Fibroblast of lung (primary cell): Measurements from ENCODE around the gene HCN2. TPM values are rescaled to one million over a fixed set of nuclear protein-coding genes. Genes with fewer than 3 reads are reported as not detected.

Experiments
- DNase-seq, 2 donors: peaks; one replicate each; pipeline versions ENCODE4 v3.0.0 to v3.0.0-alpha.2; 2010; ENCODE audit warnings: low read depth in 2 of 2
- H2AFZ ChIP-seq: 2 replicates; pipeline ENCODE4 v1.5.1; 2012; ENCODE audit warnings: low read length, control low read depth, inconsistent platforms
- H3K27ac ChIP-seq: 2 replicates; pipeline ENCODE4 v1.5.1; 2011; ENCODE audit warnings: low read length, control low read depth; ENCODE audit not compliant: insufficient read depth
- H3K27me3 ChIP-seq: 2 replicates; pipeline ENCODE4 v1.5.1; 2011; ENCODE audit warnings: mild to moderate bottlenecking, low read length; ENCODE audit not compliant: control insufficient read depth, insufficient read depth
- H3K36me3 ChIP-seq: 2 replicates; pipeline ENCODE4 v1.5.1; 2011; ENCODE audit warnings: low read length; ENCODE audit not compliant: control insufficient read depth, insufficient read depth
- H3K4me1 ChIP-seq: 2 replicates; pipeline ENCODE4 v1.5.1; 2011; ENCODE audit warnings: low read length; ENCODE audit not compliant: control insufficient read depth, insufficient read depth; ENCODE audit errors: extremely low read depth
- H3K4me2 ChIP-seq: 2 replicates; pipeline ENCODE4 v1.5.1; 2011; ENCODE audit warnings: low read length, control low read depth; ENCODE audit not compliant: insufficient read depth; ENCODE audit errors: extremely low read depth
- H3K4me3 ChIP-seq, 4 experiments: fragments of 200-600 bp in 1 of 4; sonication (generic) in 1 of 4; replicated peaks in 1 of 4; 2 replicates each; pipeline ENCODE4 v1.5.1; 2011 to 2016; ENCODE audit warnings: low read length in 4 of 4, low read depth in 3 of 4, mild to moderate bottlenecking in 3 of 4, control low read depth in 2 of 4, inconsistent platforms in 1 of 4, mixed read lengths in 1 of 4; ENCODE audit not compliant: insufficient read depth in 1 of 4; ENCODE audit errors: control extremely low read depth in 1 of 4
- H3K79me2 ChIP-seq: 2 replicates; pipeline ENCODE4 v1.5.1; 2012; ENCODE audit warnings: mild to moderate bottlenecking, low read length, inconsistent platforms; ENCODE audit not compliant: control insufficient read depth, insufficient read depth
- H3K9ac ChIP-seq: 2 replicates; pipeline ENCODE4 v1.5.1; 2011; ENCODE audit warnings: mild to moderate bottlenecking, low read length, control low read depth; ENCODE audit not compliant: insufficient read depth
- H3K9me3 ChIP-seq: 2 replicates; pipeline ENCODE4 v1.5.1; 2012; ENCODE audit warnings: low read depth, low read length; ENCODE audit not compliant: control insufficient read depth, insufficient read depth
- H4K20me1 ChIP-seq: 2 replicates; pipeline ENCODE4 v1.5.1; 2011; ENCODE audit warnings: low read length; ENCODE audit not compliant: control insufficient read depth, insufficient read depth; ENCODE audit errors: extremely low read depth
- CTCF ChIP-seq, 2 donors: IDR thresholded peaks in 1 of 2; conservative IDR thresholded peaks in 1 of 2; 1 replicate in 1 of 2; 2 replicates in 1 of 2; pipeline ENCODE4 v1.5.1; 2011 to 2012; ENCODE audit warnings: low read length in 2 of 2, control low read depth in 1 of 2, inconsistent platforms in 1 of 2, low read depth in 1 of 2, mild to moderate bottlenecking in 1 of 2
- EZH2 ChIP-seq: IDR thresholded peaks from 2 replicates; pipeline ENCODE4 v1.5.1; 2012; ENCODE audit warnings: low read length, control low read depth, mild to moderate bottlenecking; ENCODE audit errors: missing control alignments
- polyA plus RNA-seq, 2 donors: library from polyadenylated mRNA; depleted of rRNA in 1 of 2; stranded (reverse) in 1 of 2; unstranded in 1 of 2; fragments of >200 nt; gene quantifications; 2 replicates each; pipeline ENCODE4 v1.2.1, GENCODE V29; 2011 to 2012; ENCODE audit warnings: missing spikeins in 1 of 2
- total RNA-seq: library from RNA; depleted of rRNA; stranded (reverse); fragments of >200 nt; gene quantifications from 2 replicates; pipeline ENCODE4 v1.2.1, GENCODE V29; 2014

Gene HCN2
- total and polyA plus RNA-seq, 2 donors (not counting 1 experiment from before 2014, with no cell fraction given): 0.49 to 0.50 TPM

DNA sequence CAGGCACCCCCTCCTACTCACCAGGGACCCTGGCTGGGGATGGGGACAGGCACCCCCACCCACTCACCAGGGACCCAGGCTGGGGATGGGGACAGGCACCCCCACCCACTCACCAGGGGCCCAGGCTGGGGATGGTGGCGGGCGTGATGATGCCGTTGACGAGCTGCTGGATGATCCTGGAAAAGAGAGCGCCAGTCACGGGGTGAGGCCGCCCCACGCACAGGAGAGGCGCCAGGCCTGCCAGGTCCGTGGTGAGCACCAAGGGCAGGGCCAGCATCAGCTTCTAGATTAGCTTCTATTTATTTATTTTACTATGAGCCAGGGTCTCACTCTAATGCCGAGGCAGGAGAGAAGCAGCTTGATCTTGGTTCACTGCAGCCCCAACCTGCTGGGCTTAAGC is 60.4 kb downstream of the HCN2 start:
- Histone ChIP-seq H3K4me2 (no peak overlapping the region), H3K9me3 (no peaks in the 10 kb centered on the region), H3K4me1 (no peaks in the 10 kb centered on the region), H3K9ac (no peak overlapping the region), H4K20me1 (no peaks in the 10 kb centered on the region), H3K79me2 (peaks cover 35% of the 10 kb centered on the region), H3K4me3 (no peak overlapping the region), H2AFZ (no peak overlapping the region), H3K27me3 (no peaks in the 10 kb centered on the region), H3K27ac (no peak overlapping the region), H3K36me3 (peaks cover 27% of the 10 kb centered on the region)
- TF ChIP-seq CTCF (conservative IDR thresholded peaks at IDR 0.05 in 1 of 2, IDR thresholded peaks at IDR 0.05 in 1 of 2; ENCODE audit: low read depth in 1 of 2, low read length in 2 of 2) (no peak), EZH2 (no peak)
- DNase-seq: no peak

GRCh38 chr19:651114-651818 is 61.6 kb downstream of the HCN2 start:
- TF ChIP-seq EZH2 (no peak), CTCF (conservative IDR thresholded peaks at IDR 0.05 in 1 of 2, IDR thresholded peaks at IDR 0.05 in 1 of 2; ENCODE audit: low read depth in 1 of 2, low read length in 2 of 2) (no peak)
- H3K27ac ChIP-seq: no peak overlapping the region
- no peaks in the 10 kb centered on the region for H4K20me1 ChIP-seq
- no peaks in the 10 kb centered on the region for H3K27me3 ChIP-seq
- H3K79me2 ChIP-seq: peaks cover 46% of the 10 kb centered on the region
- no peaks in the 10 kb centered on the region for H3K9me3 ChIP-seq
- H3K4me3 ChIP-seq: no peak overlapping the region
- H3K4me2 ChIP-seq: no peak overlapping the region
- H3K9ac ChIP-seq: no peak overlapping the region
- DNase-seq: no peak
- H2AFZ ChIP-seq: no peak overlapping the region
- no peaks in the 10 kb centered on the region for H3K4me1 ChIP-seq
- peaks cover 25% of the 10 kb centered on the region for H3K36me3 ChIP-seq

DNA sequence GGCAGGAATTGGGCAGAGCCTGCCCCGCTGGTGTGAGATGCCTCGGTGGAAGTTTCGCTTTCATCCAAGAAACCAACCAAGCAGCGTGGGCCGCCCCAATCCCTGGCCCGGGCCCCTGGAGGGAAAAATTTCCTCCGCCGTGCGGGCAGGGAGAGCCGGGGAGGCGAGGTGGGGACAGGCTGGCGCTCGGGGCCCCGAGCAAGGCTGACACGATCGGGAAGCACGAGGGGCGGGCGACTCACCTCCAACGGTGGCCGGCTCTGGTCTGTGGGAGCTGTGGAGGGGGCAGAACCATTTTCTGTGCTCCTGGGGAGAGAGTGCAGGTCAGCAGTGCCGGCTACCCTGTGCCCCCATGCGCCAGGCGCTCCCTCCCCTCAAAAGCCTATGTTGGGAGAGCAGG is 62.3 kb downstream of the HCN2 start:
- Histone ChIP-seq H4K20me1 (no peaks in the 10 kb centered on the region), H2AFZ (no peak overlapping the region), H3K27ac (no peak overlapping the region), H3K9ac (no peak overlapping the region), H3K9me3 (no peaks in the 10 kb centered on the region), H3K4me3 (no peak overlapping the region), H3K27me3 (no peaks in the 10 kb centered on the region), H3K79me2 (peaks cover 54% of the 10 kb centered on the region), H3K4me1 (no peaks in the 10 kb centered on the region), H3K36me3 (peaks cover 21% of the 10 kb centered on the region), H3K4me2 (no peak overlapping the region)
- no peak for DNase-seq
- TF ChIP-seq CTCF (conservative IDR thresholded peaks at IDR 0.05 in 1 of 2, IDR thresholded peaks at IDR 0.05 in 1 of 2; ENCODE audit: low read depth in 1 of 2, low read length in 2 of 2): no peak
- no peak for TF ChIP-seq EZH2
